GM21360 (cell line): ENCODE data around the gene SNRPF.
"Not testable (repeated sequence)": the region's sequence is repeated elsewhere in the genome, so short reads cannot be mapped to it uniquely, and the experiment has no call there.

Experiments used
- ATAC-seq: cut with Tn5 transposase; IDR thresholded peaks from one replicate; pipeline ENCODE4 v1.9.1; 2021; ENCODE audit warnings: mild to moderate bottlenecking, moderate library complexity; ENCODE audit not compliant: unreplicated experiment

Gene SNRPF

DNA sequence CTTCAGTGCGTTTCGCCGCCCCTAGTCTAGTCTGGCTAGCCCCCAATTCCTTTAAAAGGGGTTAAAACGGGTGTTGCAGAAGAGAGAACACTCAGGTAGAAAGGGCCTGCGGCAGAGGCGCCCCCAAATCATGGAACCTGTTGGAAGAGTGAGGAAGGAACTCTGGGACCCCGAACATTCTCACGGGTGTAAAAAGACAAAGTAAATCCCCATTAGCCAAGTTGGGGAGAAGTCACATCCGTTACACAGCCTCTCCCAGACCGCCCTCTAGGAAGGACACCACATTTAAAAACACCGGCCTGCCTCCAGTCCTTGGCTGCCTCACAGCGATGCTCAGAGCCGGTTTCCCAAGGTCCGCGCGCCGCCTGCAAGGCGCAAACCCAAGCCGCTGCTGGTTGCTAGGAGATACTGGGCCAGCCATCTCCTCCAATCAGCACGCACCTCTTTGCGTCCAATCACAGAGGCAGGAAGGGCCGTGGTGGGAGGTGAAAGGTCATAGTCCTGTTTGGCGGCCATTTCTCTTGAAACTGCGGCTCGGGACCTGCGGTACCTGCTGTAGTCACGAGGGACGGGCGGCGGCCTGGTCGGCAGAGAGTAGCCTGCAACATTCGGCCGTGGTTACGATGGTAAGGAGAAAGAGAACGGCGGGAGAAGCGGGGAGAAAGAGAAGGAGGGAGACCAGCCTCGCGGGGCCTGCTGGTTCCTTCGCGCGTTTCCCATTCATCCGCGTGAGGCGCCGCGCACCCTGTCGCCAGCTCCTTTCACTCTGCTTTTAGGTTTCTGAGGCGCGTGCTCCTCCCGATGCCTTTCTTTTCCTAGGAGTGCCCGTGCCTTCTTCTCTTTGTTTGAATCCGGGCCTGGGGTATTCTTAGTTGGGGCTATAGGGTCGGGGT, at the start of gene SNRPF:
Gene SNRPF, plus strand, starts transcription at position 502 of the 893 bp plus-strand sequence. Its CDS starts 122 bp downstream, at position 624.
- peak; percentile 100 for ATAC-seq

DNA sequence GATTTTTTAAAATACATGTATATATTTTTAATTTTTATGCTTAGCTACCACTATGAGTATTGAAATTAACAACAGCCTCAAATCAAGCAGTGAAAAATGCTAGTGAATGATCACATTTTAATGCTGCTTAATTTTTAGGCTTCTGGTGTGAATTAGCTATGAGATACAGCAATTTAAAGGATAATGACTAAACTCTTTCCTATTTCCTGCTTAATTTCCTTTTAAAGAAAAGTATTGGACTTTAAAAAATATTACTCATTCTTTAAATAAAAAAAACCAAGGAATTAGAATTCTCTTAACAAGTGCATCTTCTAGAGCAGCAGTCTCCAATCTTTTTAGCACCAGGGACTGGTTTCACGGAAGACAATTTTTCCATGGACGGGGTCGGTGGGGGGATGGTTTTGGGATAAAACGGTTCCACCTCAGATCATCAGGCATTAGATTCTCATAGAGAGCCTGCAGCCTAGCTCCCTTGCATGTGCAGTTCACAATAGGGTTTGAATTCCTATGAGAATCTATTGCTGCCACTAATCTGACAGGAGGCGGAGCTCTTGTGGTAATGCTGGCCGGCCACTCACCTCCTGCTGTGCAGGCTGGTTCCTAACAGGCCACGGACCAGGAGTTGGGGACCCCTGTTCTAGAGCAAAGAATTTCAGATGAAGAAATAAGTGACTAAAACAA, 49.6 kb upstream of the SNRPF start:
- ATAC-seq: no peak

DNA sequence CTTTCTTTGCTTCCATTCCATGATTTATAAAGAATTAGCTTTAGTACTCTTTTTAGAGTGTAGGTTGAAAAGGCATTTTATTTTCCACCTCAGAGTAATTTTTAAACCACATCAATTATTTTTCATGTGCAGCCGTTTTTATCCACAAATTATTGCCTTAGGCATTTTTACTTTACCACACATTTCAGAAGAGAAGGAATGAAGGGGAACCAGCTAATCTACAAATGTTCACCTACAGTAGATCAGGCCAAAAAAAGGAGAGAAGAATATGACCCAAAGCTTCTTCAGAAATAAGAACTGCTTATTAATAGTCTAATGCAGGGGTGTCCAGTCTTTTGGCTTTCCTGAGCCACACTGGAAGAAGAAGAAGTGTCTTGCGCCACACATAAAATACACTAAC, 48.3 kb upstream of the SNRPF start:
- no peak for ATAC-seq

DNA sequence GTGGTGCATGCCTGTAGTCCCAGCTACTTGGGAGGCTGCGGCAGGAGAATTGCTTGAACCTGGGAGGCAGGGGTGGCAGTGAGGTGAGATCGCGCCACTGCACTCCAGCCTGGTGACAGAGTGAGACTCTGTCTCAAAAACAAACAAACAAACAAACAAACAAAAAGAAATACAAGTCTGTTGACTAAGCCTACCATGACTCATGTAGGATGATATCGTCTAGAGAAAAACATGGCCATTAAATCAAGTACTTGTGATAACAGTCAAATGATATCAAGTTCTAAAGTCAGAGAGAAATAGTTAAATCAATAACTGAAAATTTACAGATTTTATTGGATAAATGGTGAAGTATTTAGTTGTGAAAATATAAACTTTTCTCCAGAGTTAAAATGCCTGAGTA, 46.6 kb upstream of the SNRPF start:
- not testable (repeated sequence) for ATAC-seq

- ATAC-seq: no peak
Observed at GRCh38 chr12:95815632-95816212, 43.0 kb upstream of the SNRPF start.

DNA sequence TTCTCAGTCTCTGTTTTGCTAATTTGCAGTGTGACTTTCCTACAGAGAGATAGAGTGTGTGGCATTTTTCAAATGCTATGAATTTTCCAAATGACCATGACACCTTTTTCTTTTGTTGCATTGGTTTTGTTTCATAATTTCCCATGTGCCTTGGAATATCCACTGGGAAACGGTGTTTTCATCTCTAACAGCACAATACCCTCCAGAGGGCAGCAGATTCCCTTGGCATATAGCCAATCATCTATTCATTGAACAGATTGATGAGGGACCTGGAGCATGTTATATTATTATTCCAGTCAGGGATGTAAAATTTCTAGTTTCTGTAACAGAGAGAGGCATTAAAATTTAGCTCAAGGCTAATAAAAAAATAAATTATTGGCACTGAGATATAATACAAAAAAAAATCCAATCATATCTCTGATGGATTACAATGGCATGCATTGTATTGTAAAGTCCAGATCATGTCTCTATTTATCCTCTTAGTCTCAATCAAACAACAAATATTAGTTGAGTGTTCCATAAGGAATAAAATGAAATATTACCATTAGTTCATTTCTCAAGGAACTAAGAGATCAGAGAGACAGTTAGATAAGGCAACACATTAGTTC, 38.6 kb upstream of the SNRPF start:
- no peak for ATAC-seq

DNA sequence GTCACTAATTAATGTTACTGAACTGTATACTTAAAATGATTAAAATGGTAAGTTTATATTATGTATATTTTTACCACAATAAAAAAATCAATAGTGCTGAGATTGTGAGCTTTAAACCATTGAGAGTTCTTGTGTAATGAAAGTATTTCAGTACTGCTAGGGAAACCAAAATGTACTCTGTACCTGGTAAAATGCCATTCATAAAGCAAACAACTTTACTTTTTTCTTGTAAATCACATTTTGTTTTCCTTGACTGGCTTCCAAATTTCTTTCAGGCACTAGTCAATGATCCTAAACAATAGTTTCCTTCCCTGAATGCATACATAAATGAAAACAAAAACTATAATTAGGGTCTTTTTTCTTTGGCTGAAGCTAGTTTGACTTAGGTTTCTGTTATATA, 29.4 kb upstream of the SNRPF start:
- no peak for ATAC-seq

- ATAC-seq: no peak
Observed at GRCh38 chr12:95830335-95831089, 28.2 kb upstream of the SNRPF start.

DNA sequence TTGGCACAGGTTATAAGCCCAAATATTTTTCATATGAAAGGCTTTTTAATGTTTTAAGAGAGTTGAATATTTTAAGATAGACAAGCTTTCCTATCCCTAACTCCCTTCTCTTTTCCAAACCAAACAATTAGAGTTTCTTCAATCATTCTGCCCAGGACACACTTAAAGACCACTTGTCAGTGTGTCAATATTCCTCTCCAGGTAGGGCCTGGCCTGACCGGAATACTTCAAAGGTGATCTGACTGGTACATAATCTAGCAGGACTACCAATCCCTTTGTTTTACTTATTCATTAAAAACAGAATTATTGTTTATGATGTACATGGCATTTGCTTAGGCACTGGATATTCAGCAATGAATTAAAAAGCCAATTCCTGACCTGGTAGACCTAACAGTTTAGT, 24.2 kb upstream of the SNRPF start:
- no peak for ATAC-seq

GRCh38 chr12:95836185-95836609, 22.6 kb upstream of the SNRPF start:
- no peak for ATAC-seq

- ATAC-seq: no peak
Observed at GRCh38 chr12:95836630-95837239, 22.0 kb upstream of the SNRPF start.

DNA sequence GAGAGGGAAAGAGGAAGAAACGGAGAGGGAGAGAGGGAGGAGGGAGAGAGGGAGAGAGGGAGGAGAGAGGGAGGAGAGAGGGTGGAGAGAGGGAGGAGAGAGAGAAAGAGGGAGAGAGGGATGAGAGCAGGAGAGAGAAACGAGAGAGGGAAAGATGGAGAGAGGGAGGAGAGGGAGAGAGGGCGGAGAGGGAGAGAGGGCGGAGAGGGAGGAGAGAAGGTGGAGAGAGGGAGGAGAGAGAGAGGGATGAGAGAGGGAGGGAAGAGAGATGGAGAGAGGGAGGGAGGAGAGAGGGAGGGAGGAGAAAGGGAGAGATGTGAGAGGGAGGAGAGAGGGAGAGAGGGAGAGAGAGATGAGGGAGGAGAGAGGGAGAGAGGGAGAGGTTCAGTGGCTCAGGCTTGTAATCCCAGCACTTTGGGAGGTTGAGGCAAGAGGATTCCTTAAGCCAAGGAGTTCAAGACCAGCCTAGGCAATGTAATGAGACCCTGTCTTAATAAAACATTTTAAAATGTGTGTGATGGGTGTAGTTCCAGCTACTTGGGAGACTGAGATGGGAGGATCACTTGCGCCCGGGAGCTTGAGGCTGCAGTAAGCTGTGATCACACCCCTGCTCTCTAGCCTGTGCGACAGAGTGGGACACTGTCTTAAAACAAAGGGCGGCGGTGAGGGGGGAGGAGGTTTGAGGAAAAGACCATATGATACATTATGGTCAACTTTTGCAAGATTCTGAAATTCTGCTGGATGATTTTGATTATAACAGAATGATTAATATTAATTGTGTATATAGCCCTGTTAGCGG, 21.3 kb upstream of the SNRPF start:
- ATAC-seq: no peak

DNA sequence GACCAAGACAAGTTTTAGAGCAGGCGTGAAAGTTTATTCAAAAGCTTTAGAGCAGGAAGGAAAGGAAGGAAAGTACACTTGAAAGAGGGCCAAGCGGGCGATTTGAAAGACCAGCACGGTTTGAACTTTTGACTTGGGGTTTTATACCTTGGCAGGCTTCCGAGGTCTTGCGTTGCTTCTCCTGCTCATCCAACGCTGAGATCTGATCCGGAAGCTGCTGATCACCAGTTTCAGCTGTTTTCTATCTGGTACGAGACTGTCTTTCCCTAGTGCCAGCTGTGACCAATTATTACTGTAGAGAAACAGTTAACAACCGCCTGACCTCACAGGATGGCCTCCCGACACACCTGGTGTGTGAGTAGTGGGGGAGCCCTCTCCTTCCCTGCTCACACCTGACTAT, 20.6 kb upstream of the SNRPF start:
- ATAC-seq: no peak

DNA sequence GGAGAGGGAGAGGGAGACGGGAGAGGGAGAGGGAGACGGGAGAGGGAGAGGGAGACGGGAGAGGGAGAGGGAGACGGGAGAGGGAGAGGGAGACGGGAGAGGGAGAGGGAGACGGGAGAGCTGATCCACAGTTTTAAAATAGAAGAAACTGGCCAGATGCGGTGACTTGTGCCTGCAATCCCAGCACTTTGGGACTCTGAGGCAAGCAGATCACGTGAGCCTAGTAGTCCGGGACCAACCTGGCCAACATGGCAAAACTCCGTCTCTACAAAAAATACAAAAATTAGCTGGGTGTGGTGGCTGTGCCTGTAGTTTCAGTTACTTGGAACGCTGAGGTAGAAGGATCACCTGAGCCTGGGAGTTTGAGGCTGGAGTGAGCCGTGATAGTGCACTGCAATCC, 16.3 kb upstream of the SNRPF start:
- not testable (repeated sequence) for ATAC-seq

DNA sequence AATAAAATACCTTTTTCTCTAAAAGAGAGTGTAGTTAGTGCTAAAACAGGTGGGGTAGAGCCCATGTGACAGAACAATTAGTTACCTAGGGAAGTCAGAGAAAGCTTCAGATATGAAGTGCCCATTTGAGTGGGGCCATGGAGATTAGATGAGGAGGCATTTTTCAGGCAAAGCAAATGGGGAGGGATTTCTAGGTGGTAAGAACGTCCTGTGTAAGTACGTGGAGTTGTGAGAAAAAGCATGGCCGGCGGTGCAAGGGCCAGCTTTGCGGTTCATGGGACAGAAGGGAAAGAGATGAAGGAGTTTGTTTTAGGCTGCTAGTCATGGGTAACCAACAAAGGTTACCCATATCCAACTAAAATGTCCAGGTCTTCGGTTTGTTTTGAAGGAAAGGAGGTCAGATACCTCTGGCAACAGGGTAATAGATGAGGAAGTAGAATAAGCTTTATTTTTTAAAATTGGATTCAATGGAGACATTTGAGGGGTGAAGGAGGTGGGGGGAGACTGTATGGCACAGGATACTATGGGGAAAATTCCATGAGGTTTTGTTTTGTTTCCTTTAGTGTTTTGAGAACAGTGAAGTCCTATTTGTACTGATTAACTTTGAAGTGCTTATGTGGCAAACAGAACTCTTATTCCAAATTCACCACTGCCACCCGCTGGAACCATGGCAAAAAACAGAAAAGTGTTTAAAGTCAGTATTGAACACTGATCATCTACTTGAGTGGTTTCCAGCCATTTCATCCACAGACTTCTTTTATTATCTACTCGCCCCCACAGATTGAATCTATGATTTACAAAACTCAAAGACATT, 10.0 kb upstream of the SNRPF start:
- no peak for ATAC-seq

DNA sequence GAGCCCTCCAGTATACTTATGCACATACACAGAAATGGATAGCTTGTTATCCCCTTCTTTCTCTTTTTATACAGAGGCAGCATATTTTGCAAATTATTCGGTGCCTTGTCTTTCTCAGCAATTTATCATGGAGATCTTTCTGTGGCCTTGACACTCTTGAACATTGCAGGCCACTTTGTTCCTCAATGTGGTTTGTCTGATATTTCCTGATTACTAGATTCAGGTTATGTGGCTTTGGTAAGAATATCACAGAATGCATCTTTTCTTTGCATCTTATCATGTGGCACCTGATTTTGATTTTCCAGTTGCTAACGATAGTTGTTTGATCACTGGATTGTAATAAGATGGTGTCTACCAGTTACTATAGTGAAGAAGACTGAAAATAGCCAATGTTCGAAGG, 7.1 kb upstream of the SNRPF start:
- ATAC-seq: no peak

DNA sequence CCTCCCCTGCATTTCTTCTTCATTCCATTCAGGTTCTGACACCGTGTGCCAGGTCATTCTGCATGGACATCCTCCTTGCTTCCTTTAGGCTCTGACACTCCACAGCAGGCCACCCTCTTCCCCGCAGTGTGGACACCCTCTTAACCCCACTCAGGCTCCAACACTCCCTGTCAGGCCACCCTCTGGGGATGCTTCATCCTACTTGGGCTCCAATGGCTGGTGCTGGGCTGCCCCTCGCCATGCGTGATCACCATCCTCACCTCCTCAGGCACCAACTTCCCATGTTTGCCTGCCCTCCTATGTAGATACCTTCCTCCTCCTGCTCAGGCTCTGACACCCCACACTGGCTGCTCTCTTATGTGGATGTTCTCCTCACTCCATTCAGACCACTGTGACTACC, 6.6 kb upstream of the SNRPF start:
- ATAC-seq: no peak

GRCh38 chr12:95857156-95857555, 1.6 kb upstream of the SNRPF start:
- no peak for ATAC-seq

DNA sequence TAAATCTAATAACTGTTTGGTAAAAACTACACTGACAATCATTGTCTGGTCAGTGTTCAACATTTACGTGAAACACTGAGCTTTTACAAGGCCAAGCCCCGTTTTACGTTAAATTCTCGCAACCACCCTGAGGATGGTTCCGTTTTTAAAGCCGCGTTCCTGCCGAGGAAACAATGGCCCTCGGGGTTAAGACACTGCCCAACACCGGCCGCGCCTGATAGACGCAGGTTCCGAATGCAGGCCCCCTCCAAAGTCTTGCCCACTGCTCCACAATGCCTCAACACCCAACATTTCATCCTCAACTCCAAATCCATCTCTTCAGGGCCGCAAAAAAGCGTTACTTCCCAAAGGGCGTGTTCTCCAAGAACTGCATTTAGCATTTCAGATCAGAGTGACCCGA, 953 bp upstream of the SNRPF start:
- no peak for ATAC-seq
